GM10248 (cell line): Measurements from ENCODE around the gene ELP4.

Source experiments
- CTCF ChIA-PET: fragments of 300-600 bp; sonication (Branson Sonifier 250); formaldehyde crosslinking; extraction: SDS; loops from one replicate; lab custom pipeline; 2021; ENCODE audit warnings: antibody characterized with exemption; lab: Yijun Ruan, JAX
- POLR2A ChIA-PET: fragments of 350-650 bp; sonication (Branson Sonifier 250); formaldehyde crosslinking; extraction: SDS; loops from one replicate; lab custom pipeline; 2020; ENCODE audit warnings: antibody characterized with exemption; lab: Yijun Ruan, JAX
- DNase-seq: peaks from one replicate; pipeline ENCODE4 v3.0.0; 2012; ENCODE audit errors: extremely low spot score
- CTCF ChIP-seq: IDR thresholded peaks from 2 replicates; pipeline ENCODE4 v1.5.1; 2012; ENCODE audit warnings: mild to moderate bottlenecking, low read depth; ENCODE audit errors: extremely low read depth, missing control alignments, control extremely low read depth

ELP4 gene

GRCh38 chr11:31822175-31822926 is 312.8 kb downstream of the ELP4 start:
- no peak for DNase-seq
- TF ChIP-seq CTCF, result no peak
- ChIA-PET POLR2A (no interaction called here), CTCF (interaction anchor here (1.2 kb wide), 1 partner anchor 354 kb away, joined by 6 read pairs; no protein-coding TSS in a partner anchor)

- TF ChIP-seq CTCF, result no peak
- ChIA-PET POLR2A (no interaction called here), CTCF (interaction anchor here (1.1 to 1.2 kb wide), 2 partner anchors 24 to 353 kb away, joined by 3 to 6 read pairs; no protein-coding TSS in a partner anchor)
- peak; percentile 13 for DNase-seq
Observed at GRCh38 chr11:31822927-31823643, 313.5 kb downstream of the ELP4 start.

GRCh38 chr11:31823644-31824331 is 314.2 kb downstream of the ELP4 start:
- peak; percentile 12 for DNase-seq
- TF ChIP-seq CTCF, result no peak
- ChIA-PET POLR2A (no interaction called here), CTCF (interaction anchor here (1.1 kb wide), 1 partner anchor 24 kb away, joined by 3 read pairs; no protein-coding TSS in a partner anchor)

- no peak for TF ChIP-seq CTCF
- DNase-seq, result peak; percentile 13
- CTCF ChIA-PET, result interaction anchor here (1.1 kb wide), 1 partner anchor 25 kb away, joined by 3 read pairs; no protein-coding TSS in a partner anchor
- POLR2A ChIA-PET, result no interaction called here
Observed at GRCh38 chr11:31824332-31824878, 314.8 kb downstream of the ELP4 start.

- POLR2A ChIA-PET, result no interaction called here
- CTCF ChIA-PET, result no interaction called here
- no peak for TF ChIP-seq CTCF
- peak; percentile 13 for DNase-seq
Observed at GRCh38 chr11:31824879-31825837, 315.6 kb downstream of the ELP4 start.
